ENCODE data around the gene TGM3.
A peak's percentile ranks its signal among the peaks of the same experiment; 100 is the strongest.

TGM3 gene

GRCh38 chr20:2381303-2381702 is 85.5 kb downstream of the TGM3 start:
- no peak for TF ChIP-seq CTCF (IDR thresholded peaks at IDR 0.05)
- no peak overlapping the region for H3K4me3 ChIP-seq
- no peak for DNase-seq (ENCODE audit: low spot score)
- H3K27ac ChIP-seq, result no peak overlapping the region

- Histone ChIP-seq H3K27ac (no peak overlapping the region), H3K4me3 (no peak overlapping the region)
- no peak for DNase-seq (ENCODE audit: low spot score)
- no peak for TF ChIP-seq CTCF (IDR thresholded peaks at IDR 0.05)
Measured at GRCh38 chr20:2382833-2383232, 87.0 kb downstream of the TGM3 start.

- no peak for TF ChIP-seq CTCF (IDR thresholded peaks at IDR 0.05)
- Histone ChIP-seq H3K27ac (no peak overlapping the region), H3K4me3 (no peak overlapping the region)
- no peak for DNase-seq (ENCODE audit: low spot score)
Measured at GRCh38 chr20:2385026-2385425, 89.2 kb downstream of the TGM3 start.

- no peak for DNase-seq (ENCODE audit: low spot score)
- no peak for TF ChIP-seq CTCF (IDR thresholded peaks at IDR 0.05)
- no peak overlapping the region for H3K4me3 ChIP-seq
- H3K27ac ChIP-seq, result no peak overlapping the region
Measured at GRCh38 chr20:2385496-2385895, 89.7 kb downstream of the TGM3 start.

GRCh38 chr20:2386516-2387179 is 90.8 kb downstream of the TGM3 start:
- DNase-seq (ENCODE audit: low spot score), result no peak
- H3K27ac ChIP-seq, result no peak overlapping the region
- TF ChIP-seq CTCF (IDR thresholded peaks at IDR 0.05), result no peak
- no peak overlapping the region for H3K4me3 ChIP-seq

GRCh38 chr20:2387180-2387577 is 91.4 kb downstream of the TGM3 start:
- peak; percentile 41 for DNase-seq (ENCODE audit: low spot score)
- TF ChIP-seq CTCF (IDR thresholded peaks at IDR 0.05), result no peak
- Histone ChIP-seq H3K4me3 (no peak overlapping the region), H3K27ac (no peak overlapping the region)

GRCh38 chr20:2387580-2387979 is 91.8 kb downstream of the TGM3 start:
- TF ChIP-seq CTCF (IDR thresholded peaks at IDR 0.05), result no peak
- peak; percentile 36 for DNase-seq (ENCODE audit: low spot score)
- Histone ChIP-seq H3K27ac (no peak overlapping the region), H3K4me3 (no peak overlapping the region)

All from coronary artery (tissue), 2 donors.